SK-N-SH treated with all-trans-retinoic acid at 6 μM for 48 hours (cell line): ENCODE measurements around the gene NEURL1.

Experiments
- ATAC-seq: fragments of 200-7000 bp; cut with Tn5 transposase; 3 replicates; pipeline ENCODE4 v1.9.1; 2020; ENCODE audit warnings: mild to moderate bottlenecking, moderate library complexity
- ARNTL ChIP-seq: fragments of 450-650 bp; formaldehyde crosslinking; IDR thresholded peaks from 2 replicates; pipeline ENCODE4 v1.5.0; 2020; ENCODE audit warnings: low read depth, mild to moderate bottlenecking, moderate library complexity, borderline replicate concordance
- BACH2 ChIP-seq: fragments of 250-450 bp; sonication (Bioruptor Pico); IDR thresholded peaks from 2 replicates; pipeline ENCODE4 v1.9.0; 2021; ENCODE audit warnings: mild to moderate bottlenecking, borderline replicate concordance
- CREB5 ChIP-seq: fragments of 250-450 bp; sonication (Bioruptor Pico); IDR thresholded peaks from 2 replicates; pipeline ENCODE4 v1.5.1; 2020; ENCODE audit warnings: low read depth, mild to moderate bottlenecking, moderate library complexity
- CSDC2 ChIP-seq: fragments of 250-450 bp; sonication (Bioruptor Pico); IDR thresholded peaks from 2 replicates; pipeline ENCODE4 v1.5.0; 2020; ENCODE audit warnings: mild to moderate bottlenecking, moderate library complexity
- CSRNP3 ChIP-seq: fragments of 250-450 bp; sonication (Bioruptor Pico); IDR thresholded peaks from 2 replicates; pipeline ENCODE4 v1.5.1; 2021; ENCODE audit warnings: mild to moderate bottlenecking, moderate library complexity
- ESRRG ChIP-seq: fragments of 250-450 bp; sonication (Bioruptor Pico); IDR thresholded peaks from 2 replicates; pipeline ENCODE4 v1.6.1; 2021; ENCODE audit warnings: mild to moderate bottlenecking
- GLIS3 ChIP-seq: fragments of 250-450 bp; sonication (Bioruptor Pico); IDR thresholded peaks from 2 replicates; pipeline ENCODE4 v1.5.0; 2020; ENCODE audit warnings: mild to moderate bottlenecking, moderate library complexity
- OSR1 ChIP-seq: fragments of 250-450 bp; sonication (Bioruptor Pico); IDR thresholded peaks from 2 replicates; pipeline ENCODE4 v1.8.0; 2022; ENCODE audit warnings: moderate library complexity, mild to moderate bottlenecking, inconsistent platforms
- PPARA ChIP-seq: fragments of 250-450 bp; sonication (Bioruptor Pico); IDR thresholded peaks from 2 replicates; pipeline ENCODE4 v1.5.0; 2020; ENCODE audit warnings: mild to moderate bottlenecking, borderline replicate concordance
- RARB ChIP-seq: fragments of 250-450 bp; sonication (Bioruptor Pico); IDR thresholded peaks from 2 replicates; pipeline ENCODE4 v1.8.0; 2021; ENCODE audit warnings: mild to moderate bottlenecking, moderate library complexity
- TCF4 ChIP-seq: fragments of 250-450 bp; sonication (Bioruptor Pico); IDR thresholded peaks from 2 replicates; pipeline ENCODE4 v1.8.0; 2021; ENCODE audit warnings: mild to moderate bottlenecking, moderate library complexity, borderline replicate concordance
- TOX ChIP-seq: fragments of 250-450 bp; sonication (Bioruptor Pico); IDR thresholded peaks from 2 replicates; pipeline ENCODE4 v1.8.0; 2021; ENCODE audit warnings: mild to moderate bottlenecking, moderate library complexity, borderline replicate concordance
- TSHZ2 ChIP-seq: fragments of 250-450 bp; sonication (Bioruptor Pico); IDR thresholded peaks from 2 replicates; pipeline ENCODE4 v1.5.0; 2020; ENCODE audit warnings: mild to moderate bottlenecking, moderate library complexity
- ZC3H10 ChIP-seq: fragments of 250-450 bp; sonication (Bioruptor Pico); IDR thresholded peaks from 2 replicates; pipeline ENCODE4 v1.5.1; 2021; ENCODE audit warnings: mild to moderate bottlenecking, moderate library complexity
- ZFP30 ChIP-seq: fragments of 450-650 bp; formaldehyde crosslinking; IDR thresholded peaks from 2 replicates; pipeline ENCODE4 v1.5.0; 2022; ENCODE audit warnings: mild to moderate bottlenecking, moderate library complexity
- ZNF565 ChIP-seq: fragments of 450-650 bp; formaldehyde crosslinking; conservative IDR thresholded peaks from 2 replicates; pipeline ENCODE4 v1.5.0; 2020; ENCODE audit warnings: low read depth, mild to moderate bottlenecking, moderate library complexity
- ZNF70 ChIP-seq: fragments of 450-650 bp; formaldehyde crosslinking; IDR thresholded peaks from 2 replicates; pipeline ENCODE4 v1.5.0; 2020; ENCODE audit warnings: mild to moderate bottlenecking, moderate library complexity
- ZNF8 ChIP-seq: fragments of 450-650 bp; formaldehyde crosslinking; IDR thresholded peaks from 2 replicates; pipeline ENCODE4 v1.5.0; 2020; ENCODE audit warnings: mild to moderate bottlenecking, moderate library complexity
- TF ChIP-seq, protein P1 (sequence below): fragments of 250-450 bp; sonication (Bioruptor Pico); IDR thresholded peaks from 2 replicates; pipeline ENCODE4 v1.8.0; 2021; ENCODE audit warnings: low read depth, mild to moderate bottlenecking, moderate library complexity, borderline replicate concordance

Gene NEURL1

GRCh38 chr10:103612462-103613365, 119.2 kb downstream of the NEURL1 start (continued):
- TF ChIP-seq CSRNP3: no peak
- no peak for TF ChIP-seq ESRRG (CRISPR knock-in tag)
- no peak for TF ChIP-seq TCF4 (CRISPR knock-in tag)
- TF ChIP-seq, protein P1, sequence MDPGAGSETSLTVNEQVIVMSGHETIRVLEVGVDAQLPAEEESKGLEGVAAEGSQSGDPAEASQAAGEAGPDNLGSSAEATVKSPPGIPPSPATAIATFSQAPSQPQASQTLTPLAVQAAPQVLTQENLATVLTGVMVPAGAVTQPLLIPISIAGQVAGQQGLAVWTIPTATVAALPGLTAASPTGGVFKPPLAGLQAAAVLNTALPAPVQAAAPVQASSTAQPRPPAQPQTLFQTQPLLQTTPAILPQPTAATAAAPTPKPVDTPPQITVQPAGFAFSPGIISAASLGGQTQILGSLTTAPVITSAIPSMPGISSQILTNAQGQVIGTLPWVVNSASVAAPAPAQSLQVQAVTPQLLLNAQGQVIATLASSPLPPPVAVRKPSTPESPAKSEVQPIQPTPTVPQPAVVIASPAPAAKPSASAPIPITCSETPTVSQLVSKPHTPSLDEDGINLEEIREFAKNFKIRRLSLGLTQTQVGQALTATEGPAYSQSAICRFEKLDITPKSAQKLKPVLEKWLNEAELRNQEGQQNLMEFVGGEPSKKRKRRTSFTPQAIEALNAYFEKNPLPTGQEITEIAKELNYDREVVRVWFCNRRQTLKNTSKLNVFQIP (CRISPR knock-in tag): no peak
- TF ChIP-seq GLIS3 (CRISPR knock-in tag): no peak
- no peak for TF ChIP-seq BACH2
- no peak for TF ChIP-seq ZNF70 (CRISPR knock-in tag)
- no peak for TF ChIP-seq ZC3H10 (CRISPR knock-in tag)
- TF ChIP-seq CREB5: no peak

DNA sequence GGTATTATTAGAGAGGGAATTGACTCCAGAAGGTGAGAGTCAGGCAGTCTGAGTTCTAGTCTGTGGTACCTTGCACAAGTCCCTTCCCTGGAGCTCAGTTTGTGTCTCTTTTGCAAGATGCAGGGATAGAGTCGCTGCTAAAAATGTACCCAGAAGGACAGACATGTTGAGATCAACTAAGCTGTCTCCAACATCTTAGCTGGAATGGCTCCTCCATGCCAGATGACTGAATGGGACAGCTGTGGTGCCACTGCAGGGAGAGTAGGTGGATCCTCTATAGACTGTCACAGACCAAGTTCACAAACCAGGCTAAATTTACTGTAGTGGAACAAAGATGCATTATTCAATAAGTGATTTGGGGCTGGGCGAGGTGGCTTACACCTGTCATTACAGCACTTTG, 120.1 kb downstream of the NEURL1 start:
- ATAC-seq: no peak
- TF ChIP-seq PPARA (CRISPR knock-in tag) (no peak), CSDC2 (CRISPR knock-in tag) (no peak), ARNTL (CRISPR knock-in tag) (no peak), OSR1 (CRISPR knock-in tag) (no peak), ZNF565 (no peak), RARB (no peak)

DNA sequence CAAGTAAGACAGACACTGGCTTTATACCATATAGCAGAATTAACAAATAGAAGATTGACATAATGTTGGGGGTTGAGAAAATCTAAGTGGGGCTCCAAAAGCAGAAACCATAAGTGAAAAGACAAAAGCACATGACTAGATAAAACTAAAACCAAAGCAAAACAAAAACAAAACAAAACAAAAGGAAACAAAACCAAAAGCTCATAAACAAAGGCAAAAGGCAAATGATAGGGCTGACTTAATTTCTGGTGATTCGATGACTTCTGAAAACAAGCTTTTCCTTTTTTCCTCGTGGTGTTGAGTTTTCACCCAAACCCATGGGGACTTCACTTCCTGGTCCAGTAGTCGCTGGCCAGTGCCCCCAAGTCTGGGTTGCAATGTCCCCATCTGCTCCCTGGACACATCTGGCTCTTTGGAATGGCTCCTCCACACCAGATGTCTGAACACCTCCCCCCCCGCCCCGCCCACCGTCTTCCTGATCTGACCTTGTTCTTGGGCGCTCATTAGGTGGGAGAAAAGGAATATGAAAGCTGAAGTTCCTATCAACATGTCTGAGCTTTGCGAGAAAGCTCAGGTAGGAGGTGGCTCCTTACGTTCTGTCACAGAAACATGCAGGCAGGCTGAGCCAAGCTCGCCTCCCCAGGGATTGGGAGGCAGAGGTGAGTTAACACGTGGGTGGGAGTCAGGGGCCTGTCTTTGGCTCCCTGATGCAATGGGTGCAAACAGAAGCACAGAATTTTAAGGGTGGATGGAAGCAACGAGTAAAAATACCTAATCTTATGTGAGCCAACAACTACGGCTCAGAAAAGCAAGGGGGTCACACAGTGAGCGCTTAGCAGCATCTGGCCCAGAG, 121.0 kb downstream of the NEURL1 start:
- no peak for TF ChIP-seq CSDC2 (CRISPR knock-in tag)
- TF ChIP-seq, protein P1 (CRISPR knock-in tag): no peak
- no peak for TF ChIP-seq TSHZ2 (CRISPR knock-in tag)
- TF ChIP-seq ZNF8 (CRISPR knock-in tag): no peak
- no peak for TF ChIP-seq TOX (CRISPR knock-in tag)
- TF ChIP-seq ZFP30 (CRISPR knock-in tag): no peak
- TF ChIP-seq, all 23 proteins: peak for 0
- no peak for ATAC-seq
